LNCAP (cell line): ENCODE measurements around the gene RNF4.

ENCODE experiments used
- CTCF ChIP-seq: fragments of 450-650 bp; IDR thresholded peaks from 2 replicates; pipeline ENCODE4 v1.5.1; 2017; ENCODE audit warnings: mild to moderate bottlenecking

The RNF4 gene

GRCh38 chr4:2442175-2442993, 26.5 kb upstream of the RNF4 start:
- TF ChIP-seq CTCF = no peak

- TF ChIP-seq CTCF = no peak
Measured at GRCh38 chr4:2443061-2443730, 25.7 kb upstream of the RNF4 start.

GRCh38 chr4:2443956-2444740, 24.8 kb upstream of the RNF4 start:
- no peak for TF ChIP-seq CTCF

- TF ChIP-seq CTCF = no peak
Measured at GRCh38 chr4:2445130-2445529, 23.8 kb upstream of the RNF4 start.

- TF ChIP-seq CTCF = no peak
Measured at GRCh38 chr4:2445571-2445970, 23.3 kb upstream of the RNF4 start.

- no peak for TF ChIP-seq CTCF
Measured at GRCh38 chr4:2446656-2447564, 22.0 kb upstream of the RNF4 start.

GRCh38 chr4:2448589-2448988, 20.3 kb upstream of the RNF4 start:
- TF ChIP-seq CTCF = no peak
